Measurements from ENCODE around the gene ZNF534. TPM values are rescaled to one million over a fixed set of nuclear protein-coding genes. Genes with fewer than 3 reads are reported as not detected.

ZNF534 gene
- under 1 TPM in 1 of 2 donors, not detected in 1; 0.62 TPM for total RNA-seq
- not detected for polyA plus RNA-seq (2013, experiment 1 of 2)
- polyA plus RNA-seq (2013, experiment 2 of 2): not detected
- long read RNA-seq, experiment 1: 0 reads
- long read RNA-seq, experiment 2: 0 reads
- long read RNA-seq, experiment 3: 0 reads
- long read RNA-seq, experiment 4: 0 reads

GRCh38 chr19:52428937-52429336, at the start of gene ZNF534:
ZNF534 (plus strand) TSS chr19:52429148; CDS start chr19:52431475, 2,327 bp downstream.
- WGBS, 2 experiments (ENCODE audit: insufficient coverage in 1 of 2, insufficient read length in 1 of 2): 92 to 95% methylated on average over 22 to 27 of the region's 27 CpGs
- no peak within 1 kb of the TSS for H3K27ac ChIP-seq (ENCODE audit: low read depth, low read length)
- H3K4me1 Mint-ChIP-seq: no peaks in the 10 kb centered on the region
- H3K9me3 Mint-ChIP-seq: peaks cover 25% of the 10 kb centered on the region
- no peaks in the 10 kb centered on the region for H3K4me1 ChIP-seq (ENCODE audit: control insufficient read depth, insufficient read depth, low read length)
- no peak within 1 kb of the TSS for H3K4me3 Mint-ChIP-seq
- H3K9ac ChIP-seq (ENCODE audit: extremely low read depth, low read length, poor library complexity, severe bottlenecking): no peak within 1 kb of the TSS
- no peak for DNase-seq
- no peak for TF ChIP-seq CTCF (conservative IDR thresholded peaks at IDR 0.05)
- H3K4me3 ChIP-seq (ENCODE audit: low read length): no peak within 1 kb of the TSS
- no peak within 1 kb of the TSS for H3K27ac Mint-ChIP-seq
- H3K9me3 ChIP-seq (ENCODE audit: control insufficient read depth, low read length): peaks cover 20% of the 10 kb centered on the region
- no peaks in the 10 kb centered on the region for H3K27me3 ChIP-seq (ENCODE audit: control insufficient read depth, insufficient read depth, low read length, poor library complexity, severe bottlenecking)
- peaks cover 8% of the 10 kb centered on the region for H3K36me3 Mint-ChIP-seq (ENCODE audit: low read depth)
- H3K36me3 ChIP-seq (ENCODE audit: control insufficient read depth, insufficient read depth, low read length): no peaks in the 10 kb centered on the region
- H3K27me3 Mint-ChIP-seq (ENCODE audit: insufficient read depth): no peaks in the 10 kb centered on the region

GRCh38 chr19:52391135-52391534, 37.8 kb upstream of the ZNF534 start:
- Histone ChIP-seq H3K4me3 (ENCODE audit: low read length) (no peak overlapping the region), H3K27ac (ENCODE audit: low read depth, low read length) (no peak overlapping the region), H3K4me1 (ENCODE audit: control insufficient read depth, insufficient read depth, low read length) (no peaks in the 10 kb centered on the region), H3K36me3 (ENCODE audit: control insufficient read depth, insufficient read depth, low read length) (peaks cover 10% of the 10 kb centered on the region), H3K9me3 (ENCODE audit: control insufficient read depth, low read length) (peaks cover 53% of the 10 kb centered on the region), H3K9ac (ENCODE audit: extremely low read depth, low read length, poor library complexity, severe bottlenecking) (no peak overlapping the region), H3K27me3 (ENCODE audit: control insufficient read depth, insufficient read depth, low read length, poor library complexity, severe bottlenecking) (no peaks in the 10 kb centered on the region)
- DNase-seq: peak; percentile 45
- TF ChIP-seq CTCF (conservative IDR thresholded peaks at IDR 0.05): peak; percentile 64
- Mint-ChIP-seq H3K27ac (no peak overlapping the region), H3K4me1 (no peaks in the 10 kb centered on the region), H3K4me3 (no peak overlapping the region), H3K27me3 (ENCODE audit: insufficient read depth) (no peaks in the 10 kb centered on the region), H3K36me3 (ENCODE audit: low read depth) (peaks cover 68% of the 10 kb centered on the region), H3K9me3 (peaks cover 30% of the 10 kb centered on the region)
- 73 to 76% methylated on average over 1 of the region's 1 CpG for WGBS, 2 experiments (ENCODE audit: insufficient coverage in 1 of 2, insufficient read length in 1 of 2)

- no peak within 1 kb of the TSS for H3K27ac ChIP-seq (ENCODE audit: low read depth, low read length)
- WGBS, 2 experiments (ENCODE audit: insufficient coverage in 1 of 2, insufficient read length in 1 of 2): 81% methylated on average over 35 to 36 of the region's 36 CpGs
- H3K9ac ChIP-seq (ENCODE audit: extremely low read depth, low read length, poor library complexity, severe bottlenecking): peak within 1 kb of the TSS; percentile 25
- no peaks in the 10 kb centered on the region for H3K36me3 ChIP-seq (ENCODE audit: control insufficient read depth, insufficient read depth, low read length)
- TF ChIP-seq CTCF (conservative IDR thresholded peaks at IDR 0.05): no peak
- H3K36me3 Mint-ChIP-seq (ENCODE audit: low read depth): peaks cover 47% of the 10 kb centered on the region
- peak within 1 kb of the TSS; percentile 91 for H3K4me3 Mint-ChIP-seq
- peak within 1 kb of the TSS; percentile 62 for H3K4me3 ChIP-seq (ENCODE audit: low read length)
- H3K27me3 Mint-ChIP-seq (ENCODE audit: insufficient read depth): no peaks in the 10 kb centered on the region
- H3K4me1 Mint-ChIP-seq: peaks cover 8% of the 10 kb centered on the region
- peak within 1 kb of the TSS; percentile 96 for H3K27ac Mint-ChIP-seq
- no peaks in the 10 kb centered on the region for H3K27me3 ChIP-seq (ENCODE audit: control insufficient read depth, insufficient read depth, low read length, poor library complexity, severe bottlenecking)
- DNase-seq: peak; percentile 96
- H3K9me3 Mint-ChIP-seq: no peaks in the 10 kb centered on the region
- H3K4me1 ChIP-seq (ENCODE audit: control insufficient read depth, insufficient read depth, low read length): no peaks in the 10 kb centered on the region
- H3K9me3 ChIP-seq (ENCODE audit: control insufficient read depth, low read length): peaks cover 28% of the 10 kb centered on the region
Measured at GRCh38 chr19:52397310-52398080, 31.5 kb upstream of the ZNF534 start, which contains the start of gene ZNF528. ZNF528 (plus strand) TSS chr19:52397849; CDS start chr19:52402014, 4,165 bp downstream.
